GM19099 (cell line): ENCODE results near the gene APOE.

Source experiments
- POLR2A ChIP-seq: IDR thresholded peaks from 3 replicates; pipeline ENCODE4 v1.6.1; 2011; ENCODE audit warnings: low read depth; ENCODE audit not compliant: insufficient read length; ENCODE audit errors: extremely low read depth

The APOE gene

GRCh38 chr19:44905437-44906160, at the start of gene APOE:
Gene APOE, plus strand, starts transcription at chr19:44905796. Its CDS starts 829 bp downstream, at chr19:44906625.
- no peak for TF ChIP-seq POLR2A

GRCh38 chr19:44856421-44857083, 49.0 kb upstream of the APOE start:
- TF ChIP-seq POLR2A: no peak

GRCh38 chr19:44857837-44858236, 47.8 kb upstream of the APOE start:
- no peak for TF ChIP-seq POLR2A

- TF ChIP-seq POLR2A: no peak
Observed at GRCh38 chr19:44863990-44864389, 41.6 kb upstream of the APOE start.

DNA sequence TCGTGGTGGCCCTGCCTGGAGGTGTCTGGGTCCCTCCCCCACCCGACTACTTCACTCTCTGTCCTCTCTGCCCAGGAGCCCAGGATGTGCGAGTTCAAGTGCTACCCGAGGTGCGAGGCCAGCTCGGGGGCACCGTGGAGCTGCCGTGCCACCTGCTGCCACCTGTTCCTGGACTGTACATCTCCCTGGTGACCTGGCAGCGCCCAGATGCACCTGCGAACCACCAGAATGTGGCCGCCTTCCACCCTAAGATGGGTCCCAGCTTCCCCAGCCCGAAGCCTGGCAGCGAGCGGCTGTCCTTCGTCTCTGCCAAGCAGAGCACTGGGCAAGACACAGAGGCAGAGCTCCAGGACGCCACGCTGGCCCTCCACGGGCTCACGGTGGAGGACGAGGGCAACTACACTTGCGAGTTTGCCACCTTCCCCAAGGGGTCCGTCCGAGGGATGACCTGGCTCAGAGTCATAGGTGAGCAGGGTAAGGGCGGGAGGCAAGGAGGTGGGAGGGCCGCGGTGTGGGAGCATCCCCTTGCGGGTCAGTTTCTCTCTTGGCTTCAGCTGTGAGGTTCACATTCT, 40.3 kb upstream of the APOE start:
- no peak for TF ChIP-seq POLR2A

GRCh38 chr19:44866664-44867063, 38.9 kb upstream of the APOE start:
- TF ChIP-seq POLR2A: no peak

- no peak for TF ChIP-seq POLR2A
Observed at GRCh38 chr19:44867578-44867977, 38.0 kb upstream of the APOE start.

DNA sequence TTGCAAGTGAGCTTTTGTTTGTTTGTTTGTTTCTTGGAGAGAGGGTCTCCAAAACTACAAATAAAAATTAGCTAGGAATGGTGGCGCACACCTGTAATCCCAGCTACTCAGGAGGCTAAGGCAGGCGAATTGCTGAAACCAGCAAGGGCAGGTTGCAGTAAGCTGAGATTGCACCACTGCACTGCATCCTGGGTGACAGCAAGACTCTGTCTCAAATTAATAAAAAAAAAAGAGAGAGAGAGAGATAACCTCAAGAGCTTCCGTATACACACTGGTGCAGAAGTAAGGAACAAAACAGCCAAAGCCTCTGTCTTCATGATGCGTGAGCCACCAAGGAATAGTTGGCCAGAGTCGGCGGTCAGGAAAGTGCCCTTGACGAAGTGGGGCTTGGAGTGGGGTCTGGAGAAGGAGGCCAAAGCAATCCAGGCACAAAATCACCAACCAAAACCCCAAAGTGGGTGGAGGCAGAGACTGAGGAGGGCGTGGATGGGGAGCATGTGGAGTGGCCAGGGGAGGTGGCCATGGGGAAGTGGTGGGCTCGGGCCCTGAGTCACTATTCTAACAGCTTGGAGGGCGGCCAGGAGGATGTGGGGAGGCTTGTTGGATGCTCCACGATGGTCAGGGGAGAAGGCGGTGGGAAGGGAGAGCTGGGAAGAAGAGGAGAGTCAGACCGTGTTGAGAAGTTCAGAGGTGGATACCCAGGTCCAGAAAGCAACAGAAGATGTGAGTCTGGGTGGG, 35.7 kb upstream of the APOE start:
- TF ChIP-seq POLR2A: no peak

- TF ChIP-seq POLR2A: no peak
Observed at GRCh38 chr19:44871809-44872208, 33.8 kb upstream of the APOE start.

DNA sequence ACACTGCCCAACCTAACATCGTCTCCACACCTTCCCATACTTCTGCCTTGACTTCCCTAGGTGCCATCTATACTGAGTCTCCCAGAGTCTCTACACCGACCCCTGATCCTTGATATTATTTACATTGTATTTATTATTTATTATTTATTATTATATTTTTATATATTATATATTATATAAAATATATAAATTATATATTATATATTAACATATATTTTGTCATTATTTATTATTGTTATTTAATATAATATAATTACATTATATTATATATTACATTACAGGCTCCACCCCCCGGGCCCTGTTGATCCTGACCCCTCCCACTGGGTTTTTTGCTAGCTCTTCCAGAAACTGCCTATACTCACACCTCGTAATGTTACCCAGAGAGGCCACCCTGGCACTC, 32.9 kb upstream of the APOE start:
- no peak for TF ChIP-seq POLR2A

- no peak for TF ChIP-seq POLR2A
Observed at GRCh38 chr19:44874317-44874716, 31.3 kb upstream of the APOE start.

- no peak for TF ChIP-seq POLR2A
Observed at GRCh38 chr19:44875666-44876451, 29.7 kb upstream of the APOE start.

DNA sequence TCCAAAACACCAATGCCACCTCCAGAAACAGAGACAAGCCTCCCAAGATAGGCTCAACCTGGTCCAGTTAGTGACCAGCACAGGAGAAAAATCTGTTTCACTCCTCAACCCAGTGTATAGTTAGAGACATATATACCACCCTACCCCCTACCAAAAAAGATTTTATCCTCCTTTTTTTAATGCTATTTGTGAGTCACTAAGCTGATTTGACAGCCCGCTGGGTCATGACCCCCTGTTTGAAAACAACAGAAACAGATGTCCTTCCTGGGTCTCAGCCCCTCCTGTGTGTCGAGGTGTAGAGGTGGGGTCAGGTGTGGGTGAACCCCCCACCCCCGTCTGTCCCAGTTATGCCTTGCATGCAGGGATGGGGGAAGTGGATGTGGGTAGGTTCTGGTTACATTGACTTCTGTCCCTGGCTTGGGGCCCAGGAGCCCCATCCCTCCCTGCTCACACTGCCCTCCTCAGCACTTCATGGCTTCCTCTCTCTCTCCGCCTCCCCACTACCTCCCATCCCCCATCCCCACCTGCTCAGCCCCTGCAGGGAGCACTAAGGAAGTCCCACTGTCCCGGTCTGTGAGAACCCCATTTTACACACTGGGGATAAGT, 28.6 kb upstream of the APOE start:
- no peak for TF ChIP-seq POLR2A

- no peak for TF ChIP-seq POLR2A
Observed at GRCh38 chr19:44878120-44878865, 27.3 kb upstream of the APOE start.

GRCh38 chr19:44879309-44880065, 26.1 kb upstream of the APOE start:
- no peak for TF ChIP-seq POLR2A
